ENCODE measurements around the gene ATR. TPM values are rescaled to one million over a fixed set of nuclear protein-coding genes. Genes with fewer than 3 reads are reported as not detected.

The ATR gene
- total RNA-seq, 2 donors from 2014 or later = 45.8 to 65.5 TPM

DNA sequence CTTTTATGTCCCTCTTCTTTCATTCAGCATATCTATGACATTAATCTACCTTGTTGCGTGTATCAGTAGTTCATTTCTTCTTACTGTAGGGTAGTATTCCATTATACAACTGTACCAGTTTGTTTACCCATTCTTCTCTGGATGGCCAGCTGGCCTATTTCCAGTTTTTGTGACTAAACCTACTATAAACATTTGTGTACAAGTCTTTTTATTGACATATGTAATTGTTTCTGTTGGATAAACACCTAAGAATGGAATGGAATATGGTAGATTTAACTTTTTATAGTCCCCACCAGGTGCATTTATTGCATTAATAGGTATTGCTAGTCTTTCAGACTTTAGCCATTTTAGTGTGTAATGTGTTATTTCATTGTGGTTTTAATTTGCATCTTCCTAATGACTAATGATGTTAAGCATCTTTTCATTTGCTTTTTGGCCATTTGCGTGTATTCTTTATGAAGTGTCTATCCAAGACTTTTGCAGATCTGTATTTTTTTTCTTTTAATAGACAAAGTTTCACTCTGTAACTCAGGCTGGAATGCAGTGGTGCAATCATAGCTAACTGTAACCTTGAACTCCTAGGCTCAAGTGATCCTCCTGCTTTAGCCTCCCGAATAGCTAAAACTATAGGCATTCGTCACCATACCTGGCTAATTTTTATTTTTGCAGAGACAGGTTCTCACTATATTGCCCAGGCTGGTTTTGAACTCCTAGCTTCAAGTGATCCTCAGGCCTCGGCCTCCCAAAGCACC, 88.8 kb downstream of the ATR start:
- ATAC-seq (no peak), DNase-seq (ENCODE audit: low spot score) (no peak)
- no peaks in the 10 kb centered on the region for H3K4me1 Mint-ChIP-seq (ENCODE audit: low read depth in 2 of 2)
- peaks cover 54% of the 10 kb centered on the region for H3K36me3 Mint-ChIP-seq
- no peaks in the 10 kb centered on the region for H3K9me3 Mint-ChIP-seq
- no peaks in the 10 kb centered on the region for H3K27me3 Mint-ChIP-seq
- H3K4me3 Mint-ChIP-seq = no peak overlapping the region
- H3K27ac Mint-ChIP-seq = no peak overlapping the region

DNA sequence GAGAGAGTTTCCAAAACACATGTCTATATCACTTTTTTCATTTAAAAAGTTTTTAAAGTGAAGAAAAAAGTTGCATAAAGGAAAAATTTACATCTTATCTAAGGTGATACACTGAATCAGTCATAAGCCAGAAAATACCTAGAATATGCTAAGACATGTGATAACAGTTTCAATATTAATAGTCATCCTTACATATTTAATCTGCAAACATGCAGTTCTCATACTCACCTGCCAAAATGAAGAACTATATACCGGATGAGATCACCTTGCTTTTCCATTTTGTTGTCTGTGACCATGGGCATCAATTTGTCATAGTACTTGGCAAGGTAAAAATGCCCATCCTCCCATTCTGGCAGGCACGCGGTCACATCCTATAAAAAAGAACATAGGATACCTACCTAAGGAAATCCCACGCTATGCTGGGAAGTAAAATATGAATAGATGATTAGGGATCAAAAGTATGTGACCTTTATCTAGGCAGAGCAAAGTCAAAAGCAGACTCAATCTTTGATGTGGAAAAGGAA, 93.6 kb downstream of the ATR start:
- Mint-ChIP-seq H3K4me1 (ENCODE audit: low read depth in 2 of 2) (no peaks in the 10 kb centered on the region), H3K9me3 (no peaks in the 10 kb centered on the region), H3K27ac (no peak overlapping the region), H3K4me3 (no peak overlapping the region), H3K27me3 (no peaks in the 10 kb centered on the region), H3K36me3 (peaks cover 53% of the 10 kb centered on the region)
- DNase-seq (ENCODE audit: low spot score) (no peak), ATAC-seq (no peak)

DNA sequence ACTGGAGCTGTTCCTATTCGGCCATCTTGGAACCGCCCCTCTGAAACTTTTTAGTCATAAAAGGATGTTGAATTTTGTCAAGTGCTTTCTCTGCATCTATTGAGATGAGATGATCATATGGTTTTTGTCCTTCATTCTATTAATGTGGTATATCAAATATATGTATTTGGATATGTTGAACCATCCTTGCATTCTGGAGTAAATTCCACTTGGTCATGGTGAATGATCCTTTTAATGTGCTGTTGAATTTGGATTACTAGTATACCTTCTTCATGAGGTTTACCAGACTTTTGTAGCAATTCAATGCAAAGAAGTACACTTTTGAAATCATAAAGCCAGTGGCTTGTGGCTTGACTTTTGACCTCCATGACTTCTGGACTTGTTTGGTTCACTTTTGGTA, 97.3 kb downstream of the ATR start:
- peaks cover 10% of the 10 kb centered on the region for H3K9me3 Mint-ChIP-seq
- peaks cover 60% of the 10 kb centered on the region for H3K36me3 Mint-ChIP-seq
- H3K27me3 Mint-ChIP-seq = no peaks in the 10 kb centered on the region
- no peak for DNase-seq (ENCODE audit: low spot score)
- H3K27ac Mint-ChIP-seq = no peak overlapping the region
- H3K4me1 Mint-ChIP-seq (ENCODE audit: low read depth in 2 of 2) = no peaks in the 10 kb centered on the region
- no peak for ATAC-seq
- H3K4me3 Mint-ChIP-seq = no peak overlapping the region

DNA sequence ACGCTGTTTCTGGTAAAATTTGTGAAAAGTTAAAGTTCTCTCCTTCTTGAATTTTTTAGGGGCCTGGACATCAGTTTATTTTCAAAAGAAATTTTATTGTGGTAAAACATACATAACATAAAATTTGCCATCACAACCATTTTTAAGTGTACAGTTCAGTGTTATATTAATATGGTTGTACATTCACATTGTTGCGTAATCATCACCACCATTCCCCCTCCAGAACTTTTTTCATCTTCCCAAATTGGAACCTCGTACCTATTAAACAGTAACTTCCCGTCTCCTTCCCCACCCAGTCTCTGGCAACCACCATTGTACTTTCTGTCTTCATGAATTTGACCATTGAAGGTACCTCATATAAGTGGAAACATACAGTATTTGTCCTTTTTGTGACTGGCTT, 107.7 kb downstream of the ATR start:
- H3K27me3 Mint-ChIP-seq = no peaks in the 10 kb centered on the region
- ATAC-seq (no peak), DNase-seq (ENCODE audit: low spot score) (no peak)
- H3K27ac Mint-ChIP-seq = no peak overlapping the region
- H3K4me3 Mint-ChIP-seq = no peak overlapping the region
- H3K36me3 Mint-ChIP-seq = no peaks in the 10 kb centered on the region
- H3K9me3 Mint-ChIP-seq = no peaks in the 10 kb centered on the region
- peaks cover 0 to 3% of the 10 kb centered on the region in 2 donors for H3K4me1 Mint-ChIP-seq (ENCODE audit: low read depth in 2 of 2)

DNA sequence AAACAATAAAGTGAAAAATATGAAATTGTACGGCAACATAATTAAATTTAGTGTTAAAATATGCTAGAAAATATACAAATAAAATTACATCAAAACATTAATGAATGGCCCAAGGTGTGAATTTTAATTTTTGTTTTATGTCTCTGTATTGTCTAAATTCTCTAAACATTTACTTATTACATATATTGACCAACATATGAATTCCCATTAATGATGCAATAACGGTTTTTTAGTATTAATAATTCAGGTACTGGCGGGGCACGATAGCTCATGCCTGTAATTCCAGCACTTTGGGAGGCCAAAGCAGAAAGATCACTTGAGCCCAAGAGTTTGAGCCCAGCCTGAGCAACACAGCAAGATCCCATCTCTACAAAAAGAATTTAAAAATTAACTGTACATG, 110.1 kb downstream of the ATR start:
- no peaks in the 10 kb centered on the region for H3K27me3 Mint-ChIP-seq
- H3K9me3 Mint-ChIP-seq = no peaks in the 10 kb centered on the region
- no peak overlapping the region for H3K27ac Mint-ChIP-seq

DNA sequence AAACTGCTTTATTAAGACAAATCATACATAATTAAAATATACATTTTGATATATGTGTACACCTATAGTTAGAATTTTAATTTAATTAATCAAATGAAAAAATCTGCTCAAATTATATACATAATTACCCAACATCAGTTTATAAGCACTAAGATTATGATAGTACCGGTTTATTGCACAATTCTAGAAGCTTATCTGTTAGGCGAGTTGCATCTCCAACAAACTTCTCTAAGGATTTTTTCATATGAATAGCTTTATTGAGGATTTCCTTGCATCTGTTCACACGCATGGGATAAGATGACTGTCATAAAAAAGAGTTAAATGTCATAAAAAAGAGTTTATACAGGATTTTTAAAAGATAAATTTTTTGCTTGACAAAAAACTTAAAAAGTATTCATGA, 110.8 kb downstream of the ATR start:
- Mint-ChIP-seq H3K36me3 (peaks cover 5% of the 10 kb centered on the region), H3K9me3 (no peaks in the 10 kb centered on the region), H3K4me1 (ENCODE audit: low read depth in 2 of 2) (peaks cover 0 to 3% of the 10 kb centered on the region in 2 donors), H3K4me3 (no peak overlapping the region), H3K27ac (no peak overlapping the region), H3K27me3 (no peaks in the 10 kb centered on the region)
- DNase-seq (ENCODE audit: low spot score) = no peak
- no peak for ATAC-seq

More for the DNA sequence above, 110.1 kb downstream of the ATR start:
- ATAC-seq (no peak), DNase-seq (ENCODE audit: low spot score) (no peak)
- Mint-ChIP-seq H3K4me3 (no peak overlapping the region), H3K36me3 (peaks cover 5% of the 10 kb centered on the region), H3K4me1 (ENCODE audit: low read depth in 2 of 2) (peaks cover 0 to 3% of the 10 kb centered on the region in 2 donors)

DNA sequence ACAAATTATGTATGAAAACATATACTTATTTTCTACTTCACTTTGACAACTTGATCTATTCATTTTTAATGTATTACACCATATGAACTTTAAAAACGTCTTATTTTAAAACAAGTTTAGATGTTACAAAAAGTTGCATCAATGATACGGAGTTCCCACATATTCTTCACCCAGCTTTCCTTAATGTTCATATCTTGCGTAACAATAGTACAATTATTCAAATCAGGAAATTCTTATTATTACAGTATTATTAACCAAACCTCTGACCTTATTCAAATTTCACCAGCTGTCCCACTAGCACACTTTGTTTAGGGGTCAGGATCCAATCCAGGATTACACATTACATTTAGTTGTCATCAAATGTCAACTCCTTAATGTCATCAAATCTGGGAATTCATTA, 117.8 kb downstream of the ATR start:
- Mint-ChIP-seq H3K36me3 (peaks cover 24% of the 10 kb centered on the region), H3K27me3 (no peaks in the 10 kb centered on the region), H3K4me1 (ENCODE audit: low read depth in 2 of 2) (no peaks in the 10 kb centered on the region), H3K27ac (no peak overlapping the region), H3K9me3 (no peaks in the 10 kb centered on the region), H3K4me3 (no peak overlapping the region)
- DNase-seq (ENCODE audit: low spot score) (no peak), ATAC-seq (no peak)

DNA sequence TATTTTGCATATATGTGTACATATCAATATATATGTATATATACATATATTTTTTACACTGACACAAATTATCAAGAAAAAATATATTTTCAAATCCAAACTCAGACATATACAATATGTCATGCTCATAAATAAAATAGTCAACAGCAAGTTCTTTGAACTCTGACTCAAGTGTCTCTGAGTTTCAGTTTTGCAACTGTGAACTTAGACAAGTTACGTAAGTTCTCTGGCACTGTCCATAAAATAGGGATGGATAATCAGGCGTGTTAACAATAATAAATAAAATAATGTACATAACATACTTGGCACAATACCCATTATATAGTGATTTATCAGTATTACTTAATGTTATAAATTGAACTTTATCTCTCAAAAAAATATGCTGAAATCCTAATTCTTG, 118.6 kb downstream of the ATR start:
- no peaks in the 10 kb centered on the region for H3K27me3 Mint-ChIP-seq
- H3K4me3 Mint-ChIP-seq = no peak overlapping the region
- ATAC-seq = no peak
- H3K27ac Mint-ChIP-seq = no peak overlapping the region
- H3K9me3 Mint-ChIP-seq = no peaks in the 10 kb centered on the region
- H3K36me3 Mint-ChIP-seq = peaks cover 24% of the 10 kb centered on the region
- H3K4me1 Mint-ChIP-seq (ENCODE audit: low read depth in 2 of 2) = no peaks in the 10 kb centered on the region
- no peak for DNase-seq (ENCODE audit: low spot score)

DNA sequence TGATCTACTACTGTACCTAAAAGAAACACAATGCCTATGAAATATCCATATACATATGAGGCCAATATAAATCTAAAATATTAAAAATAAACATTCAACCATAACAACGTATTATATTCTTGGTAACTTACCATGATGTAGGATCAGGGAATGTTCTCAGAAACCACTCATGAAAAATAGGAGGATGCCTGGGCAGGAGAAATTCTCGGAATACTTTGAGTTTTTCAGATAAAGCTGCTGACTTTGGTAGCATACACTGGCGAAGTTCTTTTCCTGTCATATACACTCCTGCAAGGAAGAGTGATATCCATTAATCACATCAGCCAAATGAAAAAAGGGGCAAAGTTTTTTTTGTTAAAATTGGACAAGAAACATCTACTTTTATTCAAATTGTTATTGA, 119.4 kb downstream of the ATR start:
- ATAC-seq = no peak
- Mint-ChIP-seq H3K4me3 (no peak overlapping the region), H3K4me1 (ENCODE audit: low read depth in 2 of 2) (no peaks in the 10 kb centered on the region), H3K27ac (no peak overlapping the region), H3K27me3 (no peaks in the 10 kb centered on the region), H3K9me3 (no peaks in the 10 kb centered on the region), H3K36me3 (peaks cover 18% of the 10 kb centered on the region)
- no peak for DNase-seq (ENCODE audit: low spot score)

DNA sequence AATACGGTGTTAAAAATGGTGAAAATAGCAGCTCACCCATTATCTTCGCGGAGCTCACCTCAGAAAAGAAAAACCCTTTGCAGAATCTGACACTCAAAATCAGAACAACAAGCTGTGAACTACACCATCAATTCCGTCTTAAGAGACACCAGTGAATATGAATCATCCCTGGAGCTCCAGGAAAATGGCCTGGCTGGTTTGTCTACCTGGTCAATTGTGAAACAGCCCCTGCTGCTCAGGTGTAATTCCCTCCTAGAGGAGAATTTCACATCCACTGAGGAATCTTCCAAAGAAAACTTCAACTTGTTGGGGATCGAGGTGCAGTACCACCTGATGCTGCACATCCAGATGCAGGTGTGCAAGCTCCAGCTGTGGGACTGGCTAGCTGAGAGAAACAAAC, 127.7 kb downstream of the ATR start:
- H3K27ac Mint-ChIP-seq = peak overlapping the region in 1 of 2 donors; percentile 12

DNA sequence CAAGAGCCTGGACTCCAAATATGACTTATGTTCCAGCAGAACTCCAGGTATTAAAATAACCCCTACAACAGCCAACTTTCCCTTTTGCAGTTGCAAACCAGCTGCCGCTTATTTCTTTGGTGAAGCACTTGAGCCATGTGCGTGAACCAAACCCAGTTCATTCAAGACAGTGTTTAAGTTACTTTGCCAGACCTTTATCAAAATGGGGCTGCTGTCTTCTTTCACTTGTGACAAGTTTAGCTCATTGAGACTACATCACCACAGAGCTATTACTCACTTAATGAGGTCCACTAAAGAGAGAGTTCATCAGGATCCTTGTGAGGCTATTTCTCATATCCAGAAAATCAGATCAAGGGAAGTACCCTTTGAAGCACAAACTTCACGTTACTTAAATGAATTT, 128.3 kb downstream of the ATR start:
- Mint-ChIP-seq H3K9me3 (no peaks in the 10 kb centered on the region), H3K27ac (no peak overlapping the region)
- ATAC-seq = no peak

More for the DNA sequence above, 127.7 kb downstream of the ATR start:
- H3K36me3 Mint-ChIP-seq = peaks cover 5% of the 10 kb centered on the region
- no peaks in the 10 kb centered on the region for H3K27me3 Mint-ChIP-seq
- H3K4me1 Mint-ChIP-seq (ENCODE audit: low read depth in 2 of 2) = peaks cover 8 to 19% of the 10 kb centered on the region in 2 donors
- no peaks in the 10 kb centered on the region for H3K9me3 Mint-ChIP-seq
- DNase-seq (ENCODE audit: low spot score) (no peak), ATAC-seq (no peak)
- no peak overlapping the region for H3K4me3 Mint-ChIP-seq

DNA sequence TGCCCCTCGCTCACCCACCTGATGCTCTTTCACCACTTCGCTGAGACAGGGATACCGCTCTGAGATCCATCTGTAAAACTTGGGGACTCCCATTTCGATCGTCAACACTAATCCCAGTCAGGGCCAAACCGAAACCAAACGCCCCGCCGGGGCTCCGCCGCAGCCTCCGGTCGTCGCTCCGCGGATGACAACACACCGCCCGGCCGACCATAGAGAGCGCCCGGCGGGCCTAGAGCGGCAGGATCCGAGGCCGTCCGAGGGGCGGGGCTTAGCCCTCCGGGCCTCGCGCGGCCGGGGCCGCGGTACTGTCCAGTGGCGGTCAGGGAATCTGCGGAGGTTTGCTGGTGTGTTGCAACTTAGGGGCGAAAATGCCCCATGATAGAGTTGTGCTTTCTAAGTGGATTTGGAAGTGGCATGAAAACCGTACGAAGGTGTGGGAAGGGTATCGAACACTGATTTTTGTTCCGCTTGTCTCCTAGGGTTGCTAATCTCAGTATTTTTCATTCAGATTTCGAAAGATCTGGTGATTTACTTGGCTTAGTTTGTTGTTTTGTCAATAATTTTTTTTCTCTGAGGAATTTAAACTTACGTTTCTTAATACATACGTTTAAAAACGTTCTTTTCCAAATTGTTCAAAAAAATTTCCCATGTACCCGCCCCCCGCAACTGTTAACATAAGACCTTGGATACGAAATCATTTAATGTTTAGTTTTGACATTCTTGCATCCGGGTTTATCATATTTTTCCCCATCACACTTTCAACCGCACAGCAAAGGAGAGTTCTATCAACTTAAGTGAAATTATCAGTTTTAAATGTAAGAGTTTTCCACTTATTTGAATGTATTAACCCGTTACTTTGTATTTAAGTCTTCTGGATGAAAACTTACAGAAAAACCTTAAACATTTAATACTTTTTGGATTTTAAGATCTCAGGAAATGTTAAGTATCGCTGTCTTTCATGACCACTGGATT, 130.4 kb downstream of the ATR start, which contains the start of gene XRN1:
XRN1 (minus strand) TSS at position 186 of the 972 bp plus-strand sequence; CDS start at position 93, 93 bp downstream.
- Mint-ChIP-seq H3K27ac (peak within 1 kb of the TSS; percentile 95 to 100), H3K9me3 (no peaks in the 10 kb centered on the region), H3K27me3 (no peaks in the 10 kb centered on the region), H3K4me1 (ENCODE audit: low read depth in 2 of 2) (peaks cover 26 to 41% of the 10 kb centered on the region in 2 donors), H3K36me3 (peaks cover 16% of the 10 kb centered on the region), H3K4me3 (peak within 1 kb of the TSS; percentile 94)
- DNase-seq (ENCODE audit: low spot score) (peak; percentile 98), ATAC-seq (peak; percentile 97)

More for the DNA sequence above, 128.3 kb downstream of the ATR start:
- DNase-seq (ENCODE audit: low spot score) = no peak
- H3K36me3 Mint-ChIP-seq = peaks cover 6% of the 10 kb centered on the region
- H3K4me3 Mint-ChIP-seq = no peak overlapping the region
- peaks cover 15 to 26% of the 10 kb centered on the region in 2 donors for H3K4me1 Mint-ChIP-seq (ENCODE audit: low read depth in 2 of 2)
- no peaks in the 10 kb centered on the region for H3K27me3 Mint-ChIP-seq

DNA sequence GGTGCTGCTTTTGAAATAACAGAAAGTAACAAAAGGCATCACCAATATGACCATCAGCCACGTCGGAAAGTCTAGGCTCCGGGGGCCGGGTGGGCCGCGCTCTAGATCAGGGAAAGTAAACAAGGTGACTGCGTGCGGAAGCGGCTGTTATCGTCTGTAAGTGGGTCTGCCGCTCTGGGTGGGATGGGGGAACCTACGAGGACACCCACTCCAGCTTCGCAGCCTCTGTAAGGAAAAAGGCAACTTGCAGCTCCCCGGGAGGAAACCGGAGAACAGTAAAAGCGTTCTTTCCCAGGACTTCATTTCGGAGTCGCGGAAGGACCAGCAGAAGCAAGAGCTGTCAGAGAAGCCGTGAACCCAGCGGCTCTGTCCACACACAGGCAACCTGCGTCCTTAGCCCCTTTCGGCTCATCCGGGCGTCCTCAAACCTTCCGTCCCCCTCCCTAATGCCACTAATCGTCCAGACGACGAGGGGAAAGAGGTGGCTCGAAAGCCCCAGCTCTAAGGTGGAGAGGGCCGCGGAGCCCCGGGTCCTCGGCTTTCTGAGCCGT, 131.2 kb downstream of the ATR start:
- peak; percentile 49 for ATAC-seq
- Mint-ChIP-seq H3K9me3 (no peaks in the 10 kb centered on the region), H3K36me3 (peaks cover 16% of the 10 kb centered on the region), H3K27me3 (no peaks in the 10 kb centered on the region), H3K4me3 (peak overlapping the region; percentile 94), H3K4me1 (ENCODE audit: low read depth in 2 of 2) (peaks cover 29 to 44% of the 10 kb centered on the region in 2 donors), H3K27ac (peak overlapping the region; percentile 95 to 100)
- no peak for DNase-seq (ENCODE audit: low spot score)

Data from natural killer cell treated with Interleukin-12 subunit alpha and Interleukin-12 subunit beta and Interleukin-15 and Interleukin-18, amount 100 ng/mL, for 72 hours (primary cell).